ENCODE results near the gene EPB41L2.
"Not testable (repeated sequence)": the region's sequence is repeated elsewhere in the genome, so short reads cannot be mapped to it uniquely, and the experiment has no call there.

The EPB41L2 gene

DNA sequence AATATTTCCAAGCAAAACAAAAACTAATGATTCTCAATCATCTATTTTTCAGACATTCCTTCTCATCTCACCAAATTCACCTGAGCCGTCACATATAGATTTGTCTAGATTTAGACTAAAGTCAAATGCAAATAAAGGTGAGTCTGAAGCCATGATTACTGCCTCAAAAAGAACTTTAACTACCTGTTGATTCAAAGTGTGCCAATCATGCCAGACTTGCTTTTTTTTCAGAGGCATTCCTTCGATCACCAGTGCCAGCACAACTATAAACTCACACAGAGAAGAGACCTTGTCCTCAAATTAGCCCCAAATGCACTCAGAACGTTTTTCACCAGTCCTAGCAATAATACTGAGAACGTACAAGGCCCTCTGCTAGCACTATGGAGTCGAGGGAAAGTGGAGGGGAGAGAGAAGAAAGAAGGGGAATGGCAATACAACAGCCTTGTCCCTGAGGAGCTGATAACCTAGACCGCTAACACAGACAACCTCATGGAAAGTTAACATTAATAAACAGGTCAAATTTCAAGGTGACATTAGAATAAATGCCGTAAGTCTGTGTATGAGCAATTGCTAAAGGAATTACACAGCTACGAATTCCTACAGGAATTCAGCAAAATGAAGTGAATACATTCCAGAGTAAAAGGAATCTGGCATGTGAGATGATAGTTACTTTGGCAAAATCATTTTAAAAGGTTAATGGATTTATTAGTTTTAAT is 60.9 kb downstream of the EPB41L2 start:
- no peak for DNase-seq

DNA sequence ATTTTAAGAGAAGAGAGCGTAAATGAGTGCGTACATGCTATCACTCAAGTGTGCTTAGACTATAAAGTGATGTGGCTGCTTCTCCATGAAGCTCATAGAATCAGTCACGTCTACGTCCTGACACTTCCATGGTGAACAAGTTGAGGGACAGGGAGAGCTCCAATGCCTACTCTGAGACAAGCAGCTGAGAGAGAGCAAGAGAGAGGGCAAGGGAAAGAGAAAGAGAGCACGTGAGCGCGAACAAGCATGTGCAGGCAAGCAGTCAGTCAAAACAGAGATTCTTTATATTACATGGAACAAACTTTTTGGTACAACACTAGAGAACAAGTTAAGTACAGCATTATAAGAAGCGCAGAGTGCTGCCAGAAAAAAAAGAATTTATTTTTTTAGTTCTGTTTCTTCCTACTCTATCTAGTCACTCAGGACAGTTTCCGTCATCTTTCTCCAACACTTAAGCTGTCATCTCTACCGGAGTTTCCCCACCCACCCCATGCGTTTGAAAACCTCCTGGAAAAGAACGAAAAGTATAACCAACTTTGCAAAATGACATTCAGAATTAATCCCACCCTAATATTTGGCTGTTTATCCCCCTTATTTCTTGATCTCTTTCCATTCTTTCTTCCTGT is 61.8 kb downstream of the EPB41L2 start:
- DNase-seq = no peak

DNA sequence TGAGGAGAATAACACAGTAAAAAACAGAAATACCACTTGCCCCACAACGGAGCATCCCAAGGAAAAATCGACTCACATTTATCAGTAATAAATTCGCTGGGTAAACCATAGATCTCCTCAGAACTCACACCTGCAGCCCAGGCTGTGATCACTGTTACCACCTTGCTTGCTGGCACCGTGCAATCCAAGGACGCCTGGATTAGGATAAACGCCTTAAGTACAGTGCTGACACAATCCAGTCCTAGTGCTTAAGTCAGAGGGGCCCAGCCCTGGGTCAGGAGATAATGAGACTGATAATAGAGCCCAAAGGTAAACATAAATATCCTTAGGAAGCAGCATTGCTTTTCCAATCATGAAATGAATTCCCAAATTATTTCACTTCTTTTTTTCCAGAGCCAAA is 62.5 kb downstream of the EPB41L2 start:
- DNase-seq = no peak

DNA sequence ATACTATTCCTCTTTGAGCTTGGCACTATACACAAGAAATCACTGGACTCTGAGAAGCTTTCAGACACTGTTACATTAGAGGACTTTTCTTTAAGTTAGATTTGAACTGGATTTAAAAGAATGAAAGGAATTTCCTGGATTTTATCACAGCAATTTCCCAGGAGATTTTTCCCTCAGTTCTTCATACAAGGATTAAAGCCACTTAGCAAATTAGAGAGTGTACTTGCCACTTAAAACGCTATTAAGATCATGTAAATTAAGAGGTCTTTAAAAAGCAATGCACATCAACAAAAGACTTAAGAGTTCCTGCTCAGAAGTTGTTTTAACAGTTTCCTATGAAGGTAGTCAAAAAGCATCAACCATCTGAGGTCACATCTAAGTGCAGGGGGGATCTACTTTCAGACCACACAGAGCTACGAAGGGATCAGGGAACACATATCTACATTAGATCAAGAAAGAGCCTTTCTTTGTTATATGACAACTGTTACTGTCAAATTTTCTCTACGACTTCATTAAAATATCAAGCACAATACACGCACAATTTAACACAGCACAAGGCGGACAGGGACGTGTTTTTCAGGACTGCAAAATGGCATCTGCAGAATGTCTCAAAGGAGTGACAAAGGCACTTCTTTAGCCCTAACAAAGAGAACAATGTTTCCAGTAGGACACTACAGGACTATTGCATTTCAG is 65.8 kb downstream of the EPB41L2 start:
- DNase-seq = no peak

DNA sequence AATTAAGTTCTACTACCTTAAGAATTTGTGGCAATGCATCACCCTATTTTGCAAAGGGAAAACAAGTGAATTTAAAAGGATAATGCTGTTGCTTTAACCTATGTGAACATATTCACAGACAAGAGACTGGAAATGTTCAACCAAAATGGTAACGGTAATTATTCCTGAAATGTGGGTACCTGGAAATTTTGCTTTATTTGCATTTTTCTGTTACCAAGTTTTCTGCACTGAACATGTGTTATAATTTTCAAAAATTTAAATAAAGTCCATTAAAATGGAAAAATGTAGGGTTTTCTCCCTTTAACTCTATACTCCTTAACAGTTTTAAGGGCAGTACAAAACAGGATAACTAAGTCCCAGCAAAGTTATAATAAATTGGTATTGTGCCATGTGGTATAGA is 66.4 kb downstream of the EPB41L2 start:
- DNase-seq = no peak

DNA sequence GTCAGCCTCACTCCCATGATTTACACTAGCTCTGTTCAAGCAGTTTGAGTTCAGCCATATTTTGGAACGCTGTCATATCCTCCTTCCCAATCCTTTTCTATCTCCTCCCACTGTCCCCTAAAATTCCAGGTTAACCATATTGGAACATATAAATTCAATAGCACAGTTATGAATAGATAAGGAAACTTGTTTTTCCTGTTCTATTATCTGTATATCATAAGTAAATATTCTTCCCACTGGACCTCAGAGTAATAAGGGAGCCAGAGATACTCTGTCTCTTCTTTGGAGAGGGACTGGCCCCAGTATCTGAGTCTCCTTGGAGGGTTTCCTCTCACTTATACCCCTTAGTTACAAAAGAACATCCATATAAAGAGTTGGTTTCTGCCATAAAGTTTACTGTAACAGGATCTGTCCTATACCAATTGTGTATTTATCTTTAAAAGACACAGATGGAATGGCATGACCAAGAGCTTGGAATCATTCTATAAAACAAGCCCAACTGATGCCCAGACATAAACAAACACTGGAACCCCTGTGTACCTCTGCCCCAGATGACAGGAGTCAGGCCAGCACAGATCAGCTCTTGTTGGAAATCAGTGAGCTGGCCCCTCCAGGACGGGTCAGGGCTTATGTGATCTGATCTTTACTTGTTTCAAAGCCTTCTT is 67.1 kb downstream of the EPB41L2 start:
- DNase-seq = no peak

DNA sequence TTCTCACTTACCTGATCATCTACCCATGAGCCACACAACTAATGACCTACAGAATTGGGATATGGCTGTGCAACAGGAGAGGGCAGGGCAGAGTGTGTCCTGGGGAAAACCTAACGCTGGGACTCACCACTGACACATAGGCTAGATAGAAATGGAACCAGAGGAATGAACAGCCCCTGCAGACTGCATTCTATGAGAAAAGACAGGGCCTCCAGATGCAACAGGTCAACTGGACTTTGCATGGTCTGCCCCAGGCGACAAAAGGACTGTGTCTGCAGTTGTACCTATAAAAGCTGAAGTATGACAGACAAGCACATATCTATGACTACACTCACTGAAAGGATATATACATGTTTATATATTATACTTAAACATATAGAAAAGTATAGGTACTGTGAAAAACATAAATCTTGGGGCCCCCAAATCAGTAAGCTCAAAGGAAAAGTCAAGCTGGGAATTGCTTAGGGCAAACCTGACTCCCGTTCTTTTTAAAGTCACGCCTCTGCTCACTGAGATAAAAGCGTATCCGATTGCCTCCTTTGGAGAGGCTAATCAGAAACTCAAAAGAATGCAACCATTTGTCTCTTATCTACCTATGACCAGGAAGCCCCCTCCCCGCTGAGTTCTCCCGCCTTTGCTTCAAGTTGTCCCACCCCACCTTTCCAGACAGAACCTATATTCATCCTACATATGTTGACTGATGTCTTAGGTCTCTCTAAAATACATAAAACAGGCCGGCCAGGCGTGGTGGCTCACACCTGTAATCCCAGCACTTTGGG is 68.5 kb downstream of the EPB41L2 start:
- no peak for DNase-seq

DNA sequence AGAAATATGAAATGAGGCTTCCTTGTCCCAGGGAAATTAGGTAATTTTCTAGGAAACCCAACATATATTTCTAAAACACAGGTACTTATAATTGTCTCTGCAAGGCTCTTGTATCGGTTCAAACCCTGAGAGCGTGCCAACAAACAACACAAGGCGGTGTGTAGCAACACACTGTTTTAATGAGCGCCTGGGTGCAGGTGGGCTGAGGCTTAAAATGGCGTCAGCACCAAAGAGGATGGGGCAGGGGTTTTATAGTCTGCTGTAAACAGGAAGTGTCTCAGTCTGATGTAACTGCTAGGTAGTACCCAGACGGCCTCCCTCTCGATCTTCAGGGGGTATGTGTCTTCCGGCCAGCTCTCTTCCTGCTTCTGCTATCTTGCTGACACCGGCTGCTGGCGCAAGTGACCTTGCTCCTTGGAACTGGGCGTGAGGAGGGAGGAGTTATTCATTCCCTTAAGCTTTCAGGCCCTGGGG is 69.7 kb downstream of the EPB41L2 start:
- DNase-seq = no peak

DNA sequence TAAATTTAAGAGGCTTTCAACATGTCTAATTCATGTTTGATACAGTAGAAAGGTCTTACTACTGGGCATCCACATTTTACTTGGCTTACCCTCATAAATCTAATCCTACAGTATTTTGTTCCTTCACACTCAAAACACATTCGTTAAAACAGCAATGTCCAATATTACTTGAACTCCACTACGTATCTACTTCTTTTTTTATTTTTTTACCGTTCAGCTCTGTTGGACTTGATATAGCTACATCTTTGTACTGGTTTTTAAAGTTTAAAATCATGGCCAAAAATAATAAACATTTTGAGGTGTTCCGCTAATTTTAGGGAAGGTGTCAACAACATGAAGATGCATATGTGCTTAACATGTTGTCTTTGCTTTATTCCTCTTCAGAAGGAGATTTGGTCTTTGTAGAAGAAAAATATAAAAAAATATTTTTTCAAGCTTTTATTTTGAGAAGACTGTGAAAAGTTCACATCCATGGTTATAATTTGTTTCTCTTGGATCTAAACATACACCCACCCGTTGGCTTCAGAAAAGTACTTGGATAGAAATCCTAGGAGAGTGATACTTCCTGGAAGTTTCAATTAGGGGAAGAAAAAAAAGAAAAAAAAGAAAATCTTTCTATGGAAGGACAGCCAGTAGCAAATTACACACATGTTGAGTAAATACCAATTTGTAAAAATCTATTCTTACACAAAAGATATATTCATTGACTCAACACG is 71.5 kb downstream of the EPB41L2 start:
- DNase-seq = no peak

DNA sequence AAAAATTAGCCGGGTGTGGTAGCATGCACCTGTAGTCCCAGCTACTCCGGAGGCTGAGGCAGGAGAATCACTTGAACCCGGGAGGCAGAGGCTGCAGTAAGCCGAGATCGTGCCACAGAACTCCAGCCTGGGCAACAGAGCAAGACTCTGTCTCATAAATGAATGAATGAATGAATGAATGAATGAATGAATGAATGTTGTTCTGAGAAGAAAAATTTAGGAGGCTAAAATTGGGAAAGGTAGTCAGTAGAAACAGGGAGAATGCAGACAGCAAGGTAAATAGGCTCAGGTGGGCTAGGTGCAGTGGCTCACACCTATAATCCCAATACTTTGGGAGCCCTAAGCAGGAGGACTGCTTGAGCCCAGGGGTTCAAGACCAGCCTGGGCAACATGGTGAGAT is 75.5 kb downstream of the EPB41L2 start:
- DNase-seq = not testable (repeated sequence)

DNA sequence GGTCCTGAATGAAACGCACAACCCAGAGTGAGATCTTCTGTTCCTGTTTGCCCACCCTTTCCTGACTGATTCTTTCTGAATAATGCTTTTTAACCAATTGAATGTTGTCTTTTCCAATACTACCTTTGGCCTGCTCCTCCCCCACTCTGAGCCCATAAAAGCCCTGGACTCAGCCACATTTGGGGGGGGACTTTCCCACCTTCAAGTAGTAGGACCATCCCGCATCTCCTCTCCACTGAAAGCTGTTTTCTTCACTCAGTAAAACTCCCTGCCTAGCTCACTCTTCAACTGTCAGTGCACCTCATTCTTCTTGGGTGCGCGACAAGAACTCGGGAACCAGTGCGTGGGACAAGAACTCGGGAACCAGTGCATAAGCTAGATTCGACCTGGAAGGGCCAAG is 77.9 kb downstream of the EPB41L2 start:
- no peak for DNase-seq

DNA sequence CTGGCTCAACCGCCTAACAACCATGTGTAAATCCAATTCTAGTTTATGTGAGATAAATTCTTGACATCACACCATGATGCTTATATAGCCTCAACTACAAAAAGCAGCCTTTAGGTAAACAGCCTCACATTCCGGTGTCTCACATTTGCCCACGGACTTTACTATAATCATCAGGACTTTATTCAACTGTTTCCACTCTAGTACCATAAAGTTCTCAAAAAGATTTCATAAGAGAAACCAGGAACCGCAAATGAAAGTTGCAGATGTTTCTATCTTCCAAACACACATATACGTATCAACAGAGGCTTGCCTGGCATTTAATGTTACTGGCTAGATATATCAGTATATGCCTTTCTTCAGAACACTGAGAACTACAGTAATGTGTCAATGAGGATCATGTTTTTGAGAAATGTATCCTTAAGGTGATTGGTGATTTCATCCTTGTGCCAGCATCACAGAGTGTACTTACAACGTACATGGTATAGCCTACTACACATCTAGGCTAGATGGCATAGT is 80.0 kb downstream of the EPB41L2 start:
- no peak for DNase-seq

DNA sequence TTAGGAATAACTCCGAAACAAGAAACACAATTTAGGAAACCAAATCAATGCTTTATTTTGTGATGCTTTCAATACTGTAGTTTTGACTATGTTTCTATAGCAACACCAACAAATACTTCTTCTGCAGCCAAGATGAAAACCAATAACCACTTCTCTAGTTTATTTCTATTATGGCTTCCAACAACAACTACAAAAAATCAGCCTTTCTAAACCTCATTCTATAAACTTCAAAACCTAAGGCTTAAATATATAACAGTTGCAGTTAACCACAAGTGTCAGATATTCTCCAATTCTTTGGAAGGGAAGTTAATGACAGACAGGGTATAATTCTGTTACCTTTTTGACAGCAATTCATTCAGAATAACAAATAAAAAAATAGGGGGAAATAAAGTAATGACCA is 80.9 kb downstream of the EPB41L2 start:
- no peak for DNase-seq

DNA sequence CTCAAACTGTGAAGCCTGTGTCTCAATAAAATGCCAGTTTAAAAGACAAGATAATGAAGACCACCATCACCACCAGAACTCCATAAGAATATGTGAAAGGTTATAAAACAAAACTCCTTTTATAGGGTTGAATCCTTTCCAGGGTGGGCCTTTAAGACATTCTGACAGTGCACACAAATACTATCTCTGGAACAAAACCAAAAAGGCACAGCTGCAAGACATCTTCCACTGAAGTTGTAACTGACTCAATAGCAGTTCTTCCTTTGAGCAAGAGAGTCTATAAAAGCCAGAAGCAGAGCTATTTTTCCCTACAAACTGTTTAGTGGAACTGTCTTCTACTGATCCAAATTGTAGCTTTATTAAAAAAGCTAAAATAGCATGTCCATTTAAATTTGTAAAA is 81.6 kb downstream of the EPB41L2 start:
- no peak for DNase-seq

DNA sequence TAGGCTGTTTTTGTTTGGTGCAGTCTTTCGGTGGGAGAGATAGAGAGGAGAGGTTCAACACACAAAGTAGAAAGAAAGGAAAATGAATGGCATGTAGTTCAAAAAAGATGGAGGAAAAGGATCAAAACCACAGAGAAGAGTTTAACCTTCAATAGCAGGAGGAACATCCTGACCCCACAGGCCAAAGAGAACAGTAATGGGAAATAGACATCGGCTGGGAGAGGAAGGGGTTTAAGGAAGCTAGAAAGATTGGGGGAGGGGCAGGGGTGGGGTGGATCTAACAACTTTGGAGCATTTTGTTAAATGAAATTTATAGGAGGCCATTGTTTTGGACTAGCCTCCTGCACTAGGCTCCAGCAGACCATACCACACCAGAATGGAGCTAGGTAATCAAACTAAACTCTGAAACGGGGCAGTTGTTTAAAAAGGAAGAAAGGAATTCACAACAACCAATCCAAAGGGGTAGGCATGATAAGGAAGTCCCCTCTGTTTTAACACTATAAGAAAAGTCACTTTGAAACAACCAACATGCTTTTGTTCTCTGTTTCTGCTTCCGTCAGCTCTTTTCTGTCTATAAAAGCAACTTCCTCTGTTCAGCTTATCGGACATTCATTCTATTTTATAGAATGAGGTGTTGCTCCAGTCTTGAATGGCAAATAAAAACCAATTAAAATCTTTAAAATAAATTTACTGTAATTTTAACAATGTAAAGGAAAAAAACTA is 82.6 kb downstream of the EPB41L2 start:
- no peak for DNase-seq

DNA sequence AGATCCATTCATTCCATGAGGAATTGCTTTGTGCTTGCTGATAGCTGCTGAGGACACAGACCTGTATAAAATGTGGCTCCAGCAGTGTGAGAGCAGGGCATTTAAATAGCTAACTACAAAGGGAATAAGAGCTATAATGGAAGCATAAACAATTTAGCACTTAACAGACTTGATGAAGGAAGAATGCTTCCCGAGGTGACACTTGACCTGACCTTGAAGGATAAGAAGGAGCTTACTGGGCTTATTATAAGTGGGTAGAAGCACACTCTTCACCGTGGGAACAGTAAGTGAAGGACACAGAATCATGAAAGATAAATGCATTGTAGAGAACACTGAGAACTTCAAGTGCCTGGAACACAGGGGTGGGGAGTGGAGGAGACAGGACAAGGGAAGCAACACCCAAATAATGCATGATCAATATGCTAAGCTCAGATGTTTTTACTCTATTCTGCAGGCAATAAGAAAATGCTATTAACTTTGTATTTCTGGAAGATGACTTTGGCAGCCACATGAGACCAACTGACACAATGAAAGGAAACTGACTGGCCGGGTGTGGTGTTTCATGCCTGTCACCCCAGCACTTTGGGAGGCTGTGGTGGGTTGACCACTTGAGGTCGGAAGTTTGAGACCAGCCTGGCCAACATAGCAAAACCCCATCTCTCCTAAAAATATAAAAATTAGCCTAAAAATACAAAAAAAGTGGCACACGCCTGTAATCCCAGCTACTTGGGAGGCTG is 84.2 kb downstream of the EPB41L2 start:
- no peak for DNase-seq

DNA sequence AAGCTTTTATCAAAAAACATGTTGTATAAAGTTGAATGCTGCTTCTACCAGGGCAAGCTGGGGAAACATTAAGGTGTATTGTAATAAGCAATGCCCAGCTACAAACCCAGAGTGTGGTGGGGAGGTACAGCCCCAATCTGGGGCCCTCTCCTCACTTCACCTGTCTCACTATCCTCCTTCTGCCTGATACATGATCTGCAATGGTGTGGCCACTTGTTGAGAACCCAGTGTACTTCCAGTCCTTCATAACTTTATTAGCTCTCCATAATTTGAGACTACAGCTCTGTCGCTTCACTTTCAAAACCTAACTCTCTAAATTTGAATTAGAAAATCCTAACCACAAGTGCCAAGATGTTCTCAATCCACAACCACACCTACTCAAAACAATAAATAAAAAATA is 84.9 kb downstream of the EPB41L2 start:
- DNase-seq = no peak

DNA sequence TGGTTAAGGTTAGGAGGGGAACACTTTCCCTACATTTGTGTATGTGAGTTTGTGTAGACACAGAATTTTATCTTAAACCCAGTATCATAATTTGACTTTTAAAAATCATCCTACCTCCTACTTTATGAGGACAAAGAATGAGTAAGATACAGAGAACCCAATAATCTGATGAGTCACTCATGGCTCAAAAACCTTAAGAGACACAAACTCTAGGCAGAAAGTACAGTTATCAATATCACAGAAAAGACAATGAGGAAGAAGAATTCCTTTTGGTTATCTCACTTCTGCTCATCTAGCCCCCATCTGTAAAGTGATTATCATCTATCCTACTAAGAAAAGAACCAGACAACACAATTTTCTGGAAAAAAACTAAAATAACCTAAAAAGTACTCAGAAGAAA is 87.7 kb downstream of the EPB41L2 start:
- no peak for DNase-seq

DNA sequence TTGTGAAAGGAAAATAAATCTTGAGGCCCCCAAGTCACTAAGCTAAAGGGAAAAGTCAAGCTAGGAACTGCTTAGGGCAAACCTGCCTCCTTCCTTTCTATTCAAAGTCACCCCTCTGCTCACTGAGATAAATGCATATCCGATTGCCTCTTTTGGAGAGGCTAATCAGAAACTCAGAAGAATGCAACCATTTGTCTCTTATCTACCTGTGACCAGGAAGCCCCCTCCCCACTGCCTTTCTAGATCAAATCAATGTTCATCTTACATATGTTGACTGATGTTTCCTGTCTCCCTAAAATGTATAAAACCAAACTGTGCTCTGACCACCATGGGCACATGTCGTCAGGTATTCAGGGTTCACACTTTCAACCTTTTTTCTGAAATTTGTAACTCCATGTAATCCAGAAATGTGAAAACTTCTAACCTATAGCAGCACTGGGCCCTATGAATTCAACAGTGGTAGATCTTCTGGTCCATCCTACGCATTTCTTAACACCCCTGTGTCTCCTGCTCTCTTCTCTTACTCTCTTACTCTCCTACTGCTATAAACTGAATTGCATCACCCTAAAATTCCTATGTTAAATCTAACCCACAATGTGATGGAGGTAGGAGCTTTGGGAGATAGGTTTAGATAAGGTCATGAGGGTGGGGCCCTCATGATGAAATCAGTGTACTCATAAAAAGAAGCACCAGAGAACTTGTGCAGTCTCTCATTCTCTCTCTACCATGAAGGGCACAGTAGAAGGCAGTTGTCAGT is 89.3 kb downstream of the EPB41L2 start:
- DNase-seq = no peak

DNA sequence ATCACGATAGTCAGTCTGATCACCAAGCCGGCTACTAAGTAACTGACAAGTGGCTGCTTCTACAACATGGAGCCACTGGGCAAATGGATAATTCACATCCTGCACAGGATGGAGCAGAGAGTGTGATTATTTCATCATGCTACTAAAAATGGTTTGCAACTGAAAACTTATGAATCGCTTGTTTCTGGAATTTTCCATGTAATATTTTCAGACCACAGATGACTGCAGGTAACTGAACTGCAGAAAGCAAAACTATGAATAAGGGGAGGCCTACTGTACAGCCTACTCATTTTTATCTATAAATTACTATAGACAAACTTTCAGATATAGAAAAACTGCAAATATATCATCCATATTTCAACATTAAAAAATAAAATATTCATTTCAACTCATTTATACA is 91.5 kb downstream of the EPB41L2 start:
- no peak for DNase-seq
